GM12878 (cell line): Measurements from ENCODE around the gene N4BP3. TPM values are rescaled to one million over a fixed set of nuclear protein-coding genes. Genes with fewer than 3 reads are reported as not detected.

Experiments
- BACH1 ChIP-seq: fragments of 450-650 bp; IDR thresholded peaks from 2 replicates; pipeline ENCODE4 v1.6.1; 2017; ENCODE audit warnings: mild to moderate bottlenecking, borderline replicate concordance
- BHLHE40 ChIP-seq, 2 experiments: fragments of 450-650 bp in 1 of 2; IDR thresholded peaks; 2 replicates each; pipeline ENCODE4 v1.6.1; 2011 to 2017; ENCODE audit warnings: low read depth in 2 of 2, borderline replicate concordance in 1 of 2, improper control_type of control experiment in 1 of 2, low read length in 1 of 2, mild to moderate bottlenecking in 1 of 2
- CBFB ChIP-seq: IDR thresholded peaks from 2 replicates; pipeline ENCODE4 v1.6.1; 2016; ENCODE audit warnings: antibody characterized with exemption, low read depth
- CREM ChIP-seq: IDR thresholded peaks from 2 replicates; pipeline ENCODE4 v1.6.1; 2014; ENCODE audit warnings: antibody characterized with exemption, low read depth
- FOXM1 ChIP-seq: IDR thresholded peaks from 2 replicates; pipeline ENCODE4 v1.6.1; 2012; ENCODE audit warnings: low read depth, mild to moderate bottlenecking, inconsistent platforms, low read length, moderate library complexity
- IKZF1 ChIP-seq: fragments of 450-650 bp; conservative IDR thresholded peaks from 2 replicates; pipeline ENCODE4 v1.6.1; 2017; ENCODE audit warnings: antibody characterized with exemption, mild to moderate bottlenecking
- NBN ChIP-seq: fragments of 450-650 bp; IDR thresholded peaks from 2 replicates; pipeline ENCODE4 v1.6.1; 2016
- PKNOX1 ChIP-seq: fragments of 450-650 bp; IDR thresholded peaks from 2 replicates; pipeline ENCODE4 v1.6.1; 2016; ENCODE audit warnings: mild to moderate bottlenecking
- POU2F2 ChIP-seq: IDR thresholded peaks from 3 replicates; pipeline ENCODE4 v1.6.1; 2011; ENCODE audit warnings: low read depth, mild to moderate bottlenecking, low read length, borderline replicate concordance
- RAD21 ChIP-seq: IDR thresholded peaks from 2 replicates; pipeline ENCODE4 v1.6.1; 2011; ENCODE audit warnings: mild to moderate bottlenecking, low read depth, low read length, moderate library complexity; ENCODE audit not compliant: insufficient read depth
- RBBP5 ChIP-seq: fragments of 200-600 bp; sonication (generic); conservative IDR thresholded peaks from 2 replicates; pipeline ENCODE4 v1.6.1; 2016
- SIN3A ChIP-seq: IDR thresholded peaks from 2 replicates; pipeline ENCODE4 v1.6.1; 2012; ENCODE audit warnings: low read depth, low read length, improper control_type of control experiment
- SP1 ChIP-seq: IDR thresholded peaks from one replicate; pipeline ENCODE4 v1.6.1; 2011; ENCODE audit warnings: low read depth, low read length
- TAF1 ChIP-seq: IDR thresholded peaks from 2 replicates; pipeline ENCODE4 v1.6.1; 2011; ENCODE audit warnings: mild to moderate bottlenecking, low read depth, low read length, borderline replicate concordance
- YY1 ChIP-seq: IDR thresholded peaks from 2 replicates; pipeline ENCODE4 v1.6.1; 2011; ENCODE audit warnings: low read depth, mild to moderate bottlenecking, low read length
- ZNF687 ChIP-seq: fragments of 450-650 bp; IDR thresholded peaks from 2 replicates; pipeline ENCODE4 v1.6.1; 2017; ENCODE audit warnings: mild to moderate bottlenecking, moderate library complexity
- polyA plus RNA-seq, 11 experiments: library from polyadenylated mRNA; depleted of rRNA in 4 of 11; unstranded in 6 of 11; stranded (reverse) in 5 of 11; fragments of >200 nt; fragmentation: Nextera tagmentation in 4 of 11; fragmentation: Illumina TruSeq in 1 of 11; extraction: Ambion mirVana in 4 of 11; extraction: Trizol in 1 of 11; gene quantifications; 1 replicate in 1 of 11; 2 replicates in 10 of 11; pipeline versions ENCODE4 v1.2.1 to v1.2.3, GENCODE V29; 2011 to 2016; ENCODE audit warnings: inconsistent platforms in 2 of 11, missing spikeins in 2 of 11, low read depth in 1 of 11
- total RNA-seq, 4 experiments: library from RNA; depleted of rRNA in 3 of 4; stranded (reverse); fragments of >200 nt in 3 of 4; fragmentation: Illumina TruSeq in 1 of 4; extraction: Trizol in 1 of 4; gene quantifications; 2 replicates each; pipeline versions ENCODE4 v1.2.1 to v1.2.3, GENCODE V29; 2013 to 2021
- TF ChIP-seq, protein P1 (sequence below): fragments of 450-650 bp; IDR thresholded peaks from 2 replicates; pipeline ENCODE4 v1.6.1; 2018; ENCODE audit warnings: mild to moderate bottlenecking, low read depth, moderate library complexity; ENCODE audit not compliant: partially characterized antibody
- TF ChIP-seq, protein P2 (sequence below): IDR thresholded peaks from 2 replicates; pipeline ENCODE4 v1.6.1; 2011; ENCODE audit warnings: mild to moderate bottlenecking, low read depth, low read length, moderate library complexity; ENCODE audit not compliant: insufficient replicate concordance

Gene N4BP3
- total and polyA plus RNA-seq, 10 of the 15 experiments (the other 5 are each of a cell fraction or from before 2014, with no cell fraction given) = 0.06 to 13.0 (median 4.3) TPM

GRCh38 chr5:178120607-178121357 is 7.5 kb downstream of the N4BP3 start (continued):
- peak; percentile 89 for TF ChIP-seq ZNF687
- peak; percentile 42; the same call in 1 of the 2 replicates for TF ChIP-seq CBFB
- TF ChIP-seq RAD21 = peak; percentile 35; the same call in 1 of the 2 replicates
- TF ChIP-seq FOXM1 = no peak
- TF ChIP-seq PKNOX1 = peak; percentile 85
- peak; percentile 35; the same call in 1 of the 2 replicates for TF ChIP-seq BACH1
- TF ChIP-seq, protein P1, sequence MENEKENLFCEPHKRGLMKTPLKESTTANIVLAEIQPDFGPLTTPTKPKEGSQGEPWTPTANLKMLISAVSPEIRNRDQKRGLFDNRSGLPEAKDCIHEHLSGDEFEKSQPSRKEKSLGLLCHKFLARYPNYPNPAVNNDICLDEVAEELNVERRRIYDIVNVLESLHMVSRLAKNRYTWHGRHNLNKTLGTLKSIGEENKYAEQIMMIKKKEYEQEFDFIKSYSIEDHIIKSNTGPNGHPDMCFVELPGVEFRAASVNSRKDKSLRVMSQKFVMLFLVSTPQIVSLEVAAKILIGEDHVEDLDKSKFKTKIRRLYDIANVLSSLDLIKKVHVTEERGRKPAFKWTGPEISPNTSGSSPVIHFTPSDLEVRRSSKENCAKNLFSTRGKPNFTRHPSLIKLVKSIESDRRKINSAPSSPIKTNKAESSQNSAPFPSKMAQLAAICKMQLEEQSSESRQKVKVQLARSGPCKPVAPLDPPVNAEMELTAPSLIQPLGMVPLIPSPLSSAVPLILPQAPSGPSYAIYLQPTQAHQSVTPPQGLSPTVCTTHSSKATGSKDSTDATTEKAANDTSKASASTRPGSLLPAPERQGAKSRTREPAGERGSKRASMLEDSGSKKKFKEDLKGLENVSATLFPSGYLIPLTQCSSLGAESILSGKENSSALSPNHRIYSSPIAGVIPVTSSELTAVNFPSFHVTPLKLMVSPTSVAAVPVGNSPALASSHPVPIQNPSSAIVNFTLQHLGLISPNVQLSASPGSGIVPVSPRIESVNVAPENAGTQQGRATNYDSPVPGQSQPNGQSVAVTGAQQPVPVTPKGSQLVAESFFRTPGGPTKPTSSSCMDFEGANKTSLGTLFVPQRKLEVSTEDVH = no peak
- TF ChIP-seq, protein P2, sequence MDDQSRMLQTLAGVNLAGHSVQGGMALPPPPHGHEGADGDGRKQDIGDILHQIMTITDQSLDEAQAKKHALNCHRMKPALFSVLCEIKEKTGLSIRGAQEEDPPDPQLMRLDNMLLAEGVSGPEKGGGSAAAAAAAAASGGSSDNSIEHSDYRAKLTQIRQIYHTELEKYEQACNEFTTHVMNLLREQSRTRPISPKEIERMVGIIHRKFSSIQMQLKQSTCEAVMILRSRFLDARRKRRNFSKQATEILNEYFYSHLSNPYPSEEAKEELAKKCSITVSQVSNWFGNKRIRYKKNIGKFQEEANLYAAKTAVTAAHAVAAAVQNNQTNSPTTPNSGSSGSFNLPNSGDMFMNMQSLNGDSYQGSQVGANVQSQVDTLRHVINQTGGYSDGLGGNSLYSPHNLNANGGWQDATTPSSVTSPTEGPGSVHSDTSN = peak; percentile 79
- no peak for TF ChIP-seq SIN3A
- no peak for TF ChIP-seq SP1
- no peak for TF ChIP-seq RBBP5
- peak; percentile 51; the same call in 1 of the 2 replicates for TF ChIP-seq CREM
- peak; percentile 76 for TF ChIP-seq NBN
- peak in 1 of 2 experiments; percentile 86; a peak in 2 of 4 replicates for TF ChIP-seq BHLHE40 (IDR thresholded peaks at IDR 0.05; ENCODE audit: borderline replicate concordance in 1 of 2, low read depth in 2 of 2, low read length in 1 of 2)
- 0 out of 2 replicates have a peak, but pooled peaks have one; percentile 21 for TF ChIP-seq TAF1
- peak; percentile 60 for TF ChIP-seq IKZF1
- TF ChIP-seq YY1 = 0 out of 2 replicates have a peak, but pooled peaks have one; percentile 46
- TF ChIP-seq POU2F2 = no peak
